ENCODE results near the gene ZNF358.

DNA sequence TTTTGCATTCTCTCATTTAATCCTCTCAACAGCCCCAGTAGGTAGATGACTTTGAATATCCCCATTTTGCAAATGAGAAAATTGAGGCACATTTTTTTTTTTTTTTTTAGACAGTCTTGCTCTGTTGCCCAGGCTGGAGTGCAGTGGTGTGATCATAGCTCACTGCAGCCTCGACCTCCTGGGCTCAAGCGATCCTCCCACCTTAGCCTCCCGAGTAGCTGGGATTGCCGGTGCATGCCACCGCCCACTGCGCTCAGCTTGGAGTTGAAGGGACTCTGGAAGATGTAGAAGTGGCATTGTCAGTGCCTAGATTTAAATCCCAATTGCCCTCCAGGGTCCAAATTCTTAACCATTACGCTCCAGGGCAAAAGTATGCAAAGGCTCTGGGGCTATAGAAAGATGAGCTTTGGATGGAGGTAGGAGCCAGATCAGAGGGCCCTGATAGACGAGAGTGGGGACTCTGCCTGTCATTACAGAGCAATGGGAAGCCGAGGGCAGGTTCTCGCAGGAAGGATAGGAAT is 5.7 kb downstream of the ZNF358 start:
- TF ChIP-seq, protein P1, sequence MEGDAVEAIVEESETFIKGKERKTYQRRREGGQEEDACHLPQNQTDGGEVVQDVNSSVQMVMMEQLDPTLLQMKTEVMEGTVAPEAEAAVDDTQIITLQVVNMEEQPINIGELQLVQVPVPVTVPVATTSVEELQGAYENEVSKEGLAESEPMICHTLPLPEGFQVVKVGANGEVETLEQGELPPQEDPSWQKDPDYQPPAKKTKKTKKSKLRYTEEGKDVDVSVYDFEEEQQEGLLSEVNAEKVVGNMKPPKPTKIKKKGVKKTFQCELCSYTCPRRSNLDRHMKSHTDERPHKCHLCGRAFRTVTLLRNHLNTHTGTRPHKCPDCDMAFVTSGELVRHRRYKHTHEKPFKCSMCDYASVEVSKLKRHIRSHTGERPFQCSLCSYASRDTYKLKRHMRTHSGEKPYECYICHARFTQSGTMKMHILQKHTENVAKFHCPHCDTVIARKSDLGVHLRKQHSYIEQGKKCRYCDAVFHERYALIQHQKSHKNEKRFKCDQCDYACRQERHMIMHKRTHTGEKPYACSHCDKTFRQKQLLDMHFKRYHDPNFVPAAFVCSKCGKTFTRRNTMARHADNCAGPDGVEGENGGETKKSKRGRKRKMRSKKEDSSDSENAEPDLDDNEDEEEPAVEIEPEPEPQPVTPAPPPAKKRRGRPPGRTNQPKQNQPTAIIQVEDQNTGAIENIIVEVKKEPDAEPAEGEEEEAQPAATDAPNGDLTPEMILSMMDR (IDR thresholded peaks at IDR 0.05; ENCODE audit: extremely low read depth in 1 of 2, insufficient read depth in 1 of 2, low read depth in 1 of 2, low read length in 2 of 2) = no peak
- TF ChIP-seq EZH2 (IDR thresholded peaks at IDR 0.05; ENCODE audit: borderline replicate concordance, low read depth, low read length, severe bottlenecking) = no peak
- TF ChIP-seq POLR2AphosphoS5 (IDR thresholded peaks at IDR 0.05; ENCODE audit: insufficient read depth, low read depth, low read length) = no peak
